Smooth muscle cell (in vitro differentiated cells): ENCODE results near the gene MAPKAP1. TPM values are rescaled to one million over a fixed set of nuclear protein-coding genes. Genes with fewer than 3 reads are reported as not detected.

Experiments
- DNase-seq: peaks from one replicate; lab custom pipeline; 2025; ENCODE audit not compliant: unreplicated experiment; lab: John Stamatoyannopoulos, UW
- H2AFZ ChIP-seq: fragments of 200-600 bp; sonication (generic); 2 replicates; pipeline ENCODE4 v1.6.0; 2016; ENCODE audit warnings: antibody characterized with exemption, low read depth, mild to moderate bottlenecking
- H3F3A ChIP-seq: fragments of 200-600 bp; sonication (generic); 2 replicates; pipeline ENCODE4 v1.6.0; 2017; ENCODE audit warnings: antibody characterized with exemption, low read depth
- H3K27ac ChIP-seq: fragments of 200-600 bp; sonication (generic); 2 replicates; pipeline ENCODE4 v1.5.1; 2016; ENCODE audit warnings: low read depth, mild to moderate bottlenecking
- H3K27me3 ChIP-seq: fragments of 200-600 bp; sonication (generic); 2 replicates; pipeline ENCODE4 v1.6.1; 2016; ENCODE audit warnings: low read depth, mild to moderate bottlenecking
- H3K36me3 ChIP-seq: fragments of 200-600 bp; sonication (generic); 2 replicates; pipeline ENCODE4 v1.5.1; 2016; ENCODE audit warnings: low read depth
- H3K4me1 ChIP-seq: fragments of 200-600 bp; sonication (generic); 2 replicates; pipeline ENCODE4 v1.5.1; 2016; ENCODE audit warnings: low read depth
- H3K4me2 ChIP-seq: fragments of 200-600 bp; sonication (generic); 2 replicates; pipeline ENCODE4 v1.6.0; 2016; ENCODE audit warnings: mild to moderate bottlenecking
- H3K4me3 ChIP-seq: fragments of 200-600 bp; sonication (generic); 2 replicates; pipeline ENCODE4 v1.5.1; 2016; ENCODE audit warnings: mild to moderate bottlenecking
- H3K79me2 ChIP-seq: fragments of 200-600 bp; sonication (generic); 2 replicates; pipeline ENCODE4 v1.6.0; 2016; ENCODE audit warnings: low read depth, mild to moderate bottlenecking
- H3K9ac ChIP-seq: fragments of 200-600 bp; sonication (generic); 2 replicates; pipeline ENCODE4 v1.6.0; 2016; ENCODE audit warnings: low read depth
- H3K9me3 ChIP-seq: fragments of 200-600 bp; sonication (generic); replicated peaks from 2 replicates; pipeline ENCODE4 v1.5.1; 2016; ENCODE audit warnings: low read depth
- H4K20me1 ChIP-seq: fragments of 200-600 bp; sonication (generic); 2 replicates; pipeline ENCODE4 v1.6.0; 2016; ENCODE audit warnings: low read depth
- WGBS: methylation state at CpG from one replicate; pipeline ENCODE4 v1.1.7; 2016; ENCODE audit warnings: low lambda C conversion rate; 5-methylcytosine and 5-hydroxymethylcytosine counted together
- polyA plus RNA-seq: library from polyadenylated mRNA; unstranded; fragments of >200 nt; fragmentation: Nextera tagmentation; extraction: Ambion mirVana; gene quantifications from 2 replicates; pipeline ENCODE4 v1.2.1, GENCODE V29; 2016
- total RNA-seq: library from RNA; depleted of rRNA; stranded (reverse); fragments of >200 nt; gene quantifications from 2 replicates; pipeline ENCODE4 v1.2.3, GENCODE V29; 2014
- TF ChIP-seq, protein P1 (sequence below): fragments of 200-600 bp; sonication (generic); IDR thresholded peaks from 2 replicates; pipeline ENCODE4 v1.5.1; 2017; ENCODE audit warnings: borderline replicate concordance, mild to moderate bottlenecking, antibody characterized with exemption; ENCODE audit not compliant: insufficient read depth, poor library complexity, severe bottlenecking

MAPKAP1 gene
- total and polyA plus RNA-seq, 2 experiments from 2014 or later = 50.1 to 74.5 TPM

DNA sequence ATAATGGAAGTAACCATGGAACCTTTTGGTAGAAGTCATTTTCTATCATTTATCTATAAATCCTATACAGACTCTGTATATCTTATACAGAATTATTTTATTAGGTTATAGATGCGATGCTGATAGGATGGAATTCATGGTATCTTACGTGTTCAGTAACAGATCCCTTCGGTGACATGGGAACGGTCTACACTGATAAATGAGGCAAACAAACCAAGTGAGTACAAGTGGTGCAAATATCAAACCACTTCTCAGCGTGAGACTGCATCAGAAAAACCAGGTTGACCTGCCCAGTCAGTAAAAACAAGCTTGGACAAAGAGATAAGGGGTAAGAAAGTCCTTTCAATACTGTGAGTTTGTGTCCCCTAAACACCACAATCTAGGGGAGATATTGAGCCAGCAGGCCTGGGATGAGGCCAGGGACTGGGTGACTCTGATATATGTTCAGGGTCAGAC is 229.9 kb downstream of the MAPKAP1 start:
- no peaks in the 10 kb centered on the region for H3K27me3 ChIP-seq
- no peaks in the 10 kb centered on the region for H3K79me2 ChIP-seq
- H3K27ac ChIP-seq = no peak overlapping the region
- no peak overlapping the region for H2AFZ ChIP-seq
- no peaks in the 10 kb centered on the region for H3K36me3 ChIP-seq
- H3K9me3 ChIP-seq = no peaks in the 10 kb centered on the region
- peaks cover 17% of the 10 kb centered on the region for H3K4me1 ChIP-seq
- peaks cover 26% of the 10 kb centered on the region for H4K20me1 ChIP-seq
- no peak overlapping the region for H3K4me3 ChIP-seq
- no peak overlapping the region for H3K4me2 ChIP-seq
- peaks cover 10% of the 10 kb centered on the region for H3F3A ChIP-seq
- DNase-seq = no peak
- TF ChIP-seq, protein P1, sequence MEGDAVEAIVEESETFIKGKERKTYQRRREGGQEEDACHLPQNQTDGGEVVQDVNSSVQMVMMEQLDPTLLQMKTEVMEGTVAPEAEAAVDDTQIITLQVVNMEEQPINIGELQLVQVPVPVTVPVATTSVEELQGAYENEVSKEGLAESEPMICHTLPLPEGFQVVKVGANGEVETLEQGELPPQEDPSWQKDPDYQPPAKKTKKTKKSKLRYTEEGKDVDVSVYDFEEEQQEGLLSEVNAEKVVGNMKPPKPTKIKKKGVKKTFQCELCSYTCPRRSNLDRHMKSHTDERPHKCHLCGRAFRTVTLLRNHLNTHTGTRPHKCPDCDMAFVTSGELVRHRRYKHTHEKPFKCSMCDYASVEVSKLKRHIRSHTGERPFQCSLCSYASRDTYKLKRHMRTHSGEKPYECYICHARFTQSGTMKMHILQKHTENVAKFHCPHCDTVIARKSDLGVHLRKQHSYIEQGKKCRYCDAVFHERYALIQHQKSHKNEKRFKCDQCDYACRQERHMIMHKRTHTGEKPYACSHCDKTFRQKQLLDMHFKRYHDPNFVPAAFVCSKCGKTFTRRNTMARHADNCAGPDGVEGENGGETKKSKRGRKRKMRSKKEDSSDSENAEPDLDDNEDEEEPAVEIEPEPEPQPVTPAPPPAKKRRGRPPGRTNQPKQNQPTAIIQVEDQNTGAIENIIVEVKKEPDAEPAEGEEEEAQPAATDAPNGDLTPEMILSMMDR = no peak
- WGBS = 98% methylated on average over 5 of the region's 5 CpGs
- H3K9ac ChIP-seq = no peak overlapping the region

DNA sequence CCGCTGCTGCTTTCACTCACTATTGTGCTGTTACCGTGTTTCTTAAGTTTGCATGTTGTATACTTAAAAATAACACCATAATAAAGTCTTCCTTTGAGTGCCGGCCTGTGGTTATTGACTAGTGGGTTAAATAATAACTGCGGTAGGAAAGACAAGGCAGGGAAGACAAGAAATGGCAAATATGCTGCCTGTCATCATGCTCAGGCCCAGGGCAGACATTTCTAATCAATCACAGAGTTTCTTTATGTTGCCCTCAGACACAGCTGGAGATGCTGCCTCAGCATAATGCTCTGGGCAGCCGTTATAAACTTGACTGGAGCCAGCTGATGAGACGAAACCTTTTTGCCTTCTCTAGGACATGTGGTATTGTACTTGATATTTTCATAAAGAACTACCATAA is 230.4 kb downstream of the MAPKAP1 start:
- Histone ChIP-seq H4K20me1 (peaks cover 31% of the 10 kb centered on the region), H3K4me2 (no peak overlapping the region), H3K36me3 (no peaks in the 10 kb centered on the region), H3K27ac (no peak overlapping the region), H3F3A (peaks cover 10% of the 10 kb centered on the region), H3K4me1 (peaks cover 17% of the 10 kb centered on the region), H3K9ac (no peak overlapping the region), H3K27me3 (no peaks in the 10 kb centered on the region), H3K9me3 (no peaks in the 10 kb centered on the region), H3K79me2 (no peaks in the 10 kb centered on the region), H3K4me3 (no peak overlapping the region), H2AFZ (no peak overlapping the region)
- TF ChIP-seq, protein P1 = no peak
- DNase-seq = no peak
- WGBS = 63% methylated on average over 6 of the region's 6 CpGs

DNA sequence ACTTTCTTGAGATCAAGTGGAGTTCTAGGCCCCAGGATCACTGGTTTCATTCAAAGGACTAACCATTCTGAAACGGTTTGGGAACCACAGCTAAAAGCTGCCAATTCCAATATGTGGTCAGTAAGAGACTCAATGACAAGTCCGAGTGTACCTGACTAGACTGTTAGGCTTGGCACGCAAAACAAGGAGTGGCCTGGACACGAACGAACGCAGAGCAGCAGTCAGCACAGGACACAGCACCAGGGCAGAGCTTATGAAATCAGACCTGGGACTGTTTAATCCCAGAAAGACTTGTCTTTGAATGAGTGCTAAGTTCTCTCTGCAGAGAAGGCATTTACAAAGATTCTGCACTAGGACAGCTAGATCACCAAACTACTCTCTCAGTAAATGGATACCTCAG is 231.6 kb downstream of the MAPKAP1 start:
- Histone ChIP-seq H3K36me3 (no peaks in the 10 kb centered on the region), H3F3A (peaks cover 10% of the 10 kb centered on the region), H3K9ac (no peak overlapping the region), H3K4me1 (peaks cover 17% of the 10 kb centered on the region), H3K27ac (no peak overlapping the region), H3K4me3 (no peak overlapping the region), H3K79me2 (no peaks in the 10 kb centered on the region), H3K9me3 (no peaks in the 10 kb centered on the region), H3K27me3 (no peaks in the 10 kb centered on the region), H3K4me2 (no peak overlapping the region), H2AFZ (no peak overlapping the region), H4K20me1 (peaks cover 36% of the 10 kb centered on the region)
- no peak for DNase-seq
- TF ChIP-seq, protein P1 = no peak
- WGBS = 93% methylated on average over 6 of the region's 6 CpGs
